Activated CD8-positive, alpha-beta T cell treated with anti-CD3 and anti-CD28 coated beads, Interleukin-2, amount 10 ng/mL, durations not matched to agents 7 days and 5 days (primary cell): ENCODE results near the gene BOC. TPM values are rescaled to one million over a fixed set of nuclear protein-coding genes. Genes with fewer than 3 reads are reported as not detected.

Experiments used
- ATAC-seq: fragments of 150-1000 bp; cut with Tn5 transposase; one replicate; pipeline ENCODE4 v1.10.0; 2021; ENCODE audit warnings: moderate library complexity
- CTCF ChIA-PET: fragments of 350-600 bp; sonication (Branson Sonifier 250); formaldehyde crosslinking; loops from one replicate; lab custom pipeline; 2021; ENCODE audit warnings: antibody characterized with exemption; lab: Charles Lee
- POLR2A ChIA-PET: fragments of 350-600 bp; sonication (Branson Sonifier 250); formaldehyde crosslinking; loops from one replicate; lab custom pipeline; 2021; ENCODE audit warnings: antibody characterized with exemption; lab: Charles Lee
- DNase-seq: peaks from one replicate; pipeline ENCODE4 v3.0.0-alpha.2; 2020
- H3K27ac Mint-ChIP-seq: one replicate; pipeline ENCODE4 v1.8.0; 2021; ENCODE audit warnings: mild to moderate bottlenecking, mixed read lengths
- H3K27me3 Mint-ChIP-seq: one replicate; pipeline ENCODE4 v1.8.0; 2021; ENCODE audit warnings: low read depth, mixed read lengths
- H3K36me3 Mint-ChIP-seq: one replicate; pipeline ENCODE4 v1.8.0; 2021; ENCODE audit warnings: low read depth, mixed read lengths
- H3K4me1 Mint-ChIP-seq: one replicate; pipeline ENCODE4 v1.8.0; 2021; ENCODE audit warnings: low read depth, mixed read lengths
- H3K4me3 Mint-ChIP-seq: one replicate; pipeline ENCODE4 v1.8.0; 2021; ENCODE audit warnings: mild to moderate bottlenecking, mixed read lengths
- H3K9me3 Mint-ChIP-seq: one replicate; pipeline ENCODE4 v1.8.0; 2022; ENCODE audit warnings: mixed read lengths; ENCODE audit not compliant: insufficient read depth
- total RNA-seq, 2 experiments: library from RNA; stranded (reverse); gene quantifications; one replicate each; pipeline ENCODE4 v1.2.3, GENCODE V29; 2021

The BOC gene
- total RNA-seq, 2 experiments from 2014 or later, result not detected

DNA sequence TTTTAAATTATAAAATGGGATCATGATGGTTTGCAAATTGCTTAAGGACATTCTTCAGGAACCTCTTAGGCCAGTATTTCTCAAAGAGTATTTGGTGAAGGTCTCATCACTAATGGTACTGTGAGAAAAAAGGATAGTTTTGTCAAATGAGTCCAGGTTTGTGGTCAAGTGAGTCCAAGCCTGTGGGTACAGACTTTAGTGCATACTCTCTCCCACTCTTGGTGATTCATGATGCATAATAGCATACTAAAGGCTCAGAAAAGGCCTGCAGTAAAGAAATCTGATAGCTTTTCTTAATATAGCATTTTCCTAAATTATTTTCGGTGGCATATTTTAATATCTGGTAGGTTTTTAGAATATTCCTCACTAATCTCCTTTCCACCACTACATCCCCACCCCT is 20.0 kb downstream of the BOC start:
- CTCF ChIA-PET, result interaction anchor here (1.0 kb wide), 1 partner anchor 122 kb away, joined by 3 read pairs; no protein-coding TSS in a partner anchor
- ATAC-seq (no peak), DNase-seq (no peak)
- Mint-ChIP-seq H3K36me3 (no peaks in the 10 kb centered on the region), H3K27me3 (peaks cover 24% of the 10 kb centered on the region), H3K4me3 (no peak overlapping the region), H3K27ac (no peak overlapping the region), H3K9me3 (no peaks in the 10 kb centered on the region), H3K4me1 (no peaks in the 10 kb centered on the region)
- POLR2A ChIA-PET, result no interaction called here

DNA sequence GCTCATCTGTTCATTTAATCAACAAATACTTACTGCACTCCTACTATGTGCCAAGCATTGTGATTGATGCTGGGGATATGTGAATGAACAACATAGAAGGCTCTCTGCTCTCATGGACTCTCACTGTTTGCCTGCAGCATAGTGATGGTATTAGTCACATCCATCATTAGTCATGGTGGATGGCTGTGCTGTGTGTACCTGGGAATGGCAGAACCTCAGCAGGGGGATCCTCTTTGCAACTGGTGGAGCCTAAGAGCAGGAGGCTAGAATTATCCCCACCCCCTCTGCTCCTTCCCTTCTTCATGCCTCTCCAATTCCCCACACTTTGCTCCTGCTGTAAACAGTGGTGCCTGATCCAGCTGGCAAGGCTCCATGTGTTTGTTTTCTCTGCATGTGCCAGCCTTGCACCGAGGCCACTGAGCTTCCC is 20.5 kb downstream of the BOC start:
- ATAC-seq (no peak), DNase-seq (no peak)
- Mint-ChIP-seq H3K4me1 (no peaks in the 10 kb centered on the region), H3K9me3 (no peaks in the 10 kb centered on the region), H3K27ac (no peak overlapping the region), H3K27me3 (peaks cover 22% of the 10 kb centered on the region), H3K4me3 (no peak overlapping the region), H3K36me3 (no peaks in the 10 kb centered on the region)
- ChIA-PET CTCF (interaction anchor here (1.0 kb wide), 1 partner anchor 122 kb away, joined by 3 read pairs; no protein-coding TSS in a partner anchor), POLR2A (no interaction called here)

DNA sequence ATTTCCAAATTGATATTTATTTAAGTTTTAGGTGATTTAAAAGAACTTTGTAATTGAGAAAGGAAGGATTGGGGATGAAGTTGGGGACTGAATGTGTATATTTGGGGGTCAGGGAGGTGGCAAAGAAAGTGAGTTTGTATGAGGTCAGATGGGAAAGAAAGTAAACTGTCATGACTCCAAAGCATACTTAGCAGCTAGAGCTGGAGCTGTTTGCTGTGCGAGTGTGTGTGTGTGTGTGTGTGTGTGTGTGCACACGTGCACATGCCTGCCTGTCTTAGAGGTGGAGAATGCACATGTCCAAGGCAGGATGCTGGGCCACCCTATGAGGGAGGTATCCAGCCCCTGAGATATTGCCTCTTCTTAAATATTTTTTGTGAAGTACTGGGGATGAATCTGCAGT is 21.0 kb downstream of the BOC start:
- Mint-ChIP-seq H3K27me3 (peaks cover 25% of the 10 kb centered on the region), H3K9me3 (no peaks in the 10 kb centered on the region), H3K36me3 (no peaks in the 10 kb centered on the region), H3K4me1 (no peaks in the 10 kb centered on the region), H3K4me3 (no peak overlapping the region), H3K27ac (no peak overlapping the region)
- ATAC-seq, result no peak
- ChIA-PET CTCF (no interaction called here), POLR2A (interaction anchor here (0.6 kb wide), 1 partner anchor 16 kb away, joined by 3 read pairs; no protein-coding TSS in a partner anchor)
- no peak for DNase-seq

DNA sequence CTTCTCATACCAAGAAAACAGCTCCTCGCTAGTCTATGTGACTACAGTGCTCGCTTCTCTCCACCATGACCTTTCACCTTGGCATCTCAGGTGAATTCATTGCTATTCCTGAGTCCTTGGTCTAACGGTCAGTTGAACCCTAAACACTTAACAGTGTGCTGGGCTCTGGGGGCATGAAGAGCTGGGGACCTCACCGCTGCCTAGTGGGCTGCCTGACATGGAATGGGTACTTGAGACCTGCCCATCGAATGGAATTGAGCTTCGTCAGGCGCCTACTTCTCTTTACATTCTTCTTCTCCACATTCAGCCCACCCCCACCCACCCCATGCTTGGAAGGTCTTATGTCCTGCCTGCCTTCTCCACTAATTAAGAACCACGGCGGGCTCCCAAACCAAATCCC is 22.1 kb downstream of the BOC start:
- Mint-ChIP-seq H3K27ac (no peak overlapping the region), H3K4me1 (no peaks in the 10 kb centered on the region), H3K36me3 (no peaks in the 10 kb centered on the region), H3K4me3 (no peak overlapping the region), H3K9me3 (no peaks in the 10 kb centered on the region), H3K27me3 (peaks cover 25% of the 10 kb centered on the region)
- CTCF ChIA-PET, result interaction anchor here (1.0 kb wide), 1 partner anchor 97 kb away, joined by 3 read pairs; no protein-coding TSS in a partner anchor
- POLR2A ChIA-PET, result no interaction called here
- no peak for ATAC-seq
- DNase-seq, result no peak

DNA sequence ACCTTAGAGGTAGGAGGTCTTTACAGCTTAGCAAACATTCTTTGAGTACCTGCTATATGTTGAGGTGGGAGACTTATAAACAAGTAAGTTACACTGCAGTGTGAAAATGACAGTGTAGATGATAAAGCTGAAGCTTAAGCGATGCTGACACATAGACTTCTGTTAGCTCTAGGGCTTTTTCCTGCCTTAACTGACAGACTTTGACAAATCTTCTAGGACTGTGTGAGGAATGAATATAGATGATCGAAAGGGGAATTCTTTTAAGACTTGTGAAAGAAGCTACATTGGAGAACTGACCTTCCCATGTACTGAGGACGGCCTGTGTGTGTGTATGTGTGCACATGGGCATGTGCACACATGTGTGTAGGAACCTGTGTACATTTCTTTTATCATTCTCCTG is 22.7 kb downstream of the BOC start:
- no peaks in the 10 kb centered on the region for H3K9me3 Mint-ChIP-seq
- no peak overlapping the region for H3K27ac Mint-ChIP-seq
- ChIA-PET CTCF (no interaction called here), POLR2A (no interaction called here)
- H3K4me3 Mint-ChIP-seq, result no peak overlapping the region
- no peak for DNase-seq
- H3K27me3 Mint-ChIP-seq, result peaks cover 29% of the 10 kb centered on the region
- ATAC-seq, result no peak
- H3K4me1 Mint-ChIP-seq, result no peaks in the 10 kb centered on the region
- H3K36me3 Mint-ChIP-seq, result no peaks in the 10 kb centered on the region

DNA sequence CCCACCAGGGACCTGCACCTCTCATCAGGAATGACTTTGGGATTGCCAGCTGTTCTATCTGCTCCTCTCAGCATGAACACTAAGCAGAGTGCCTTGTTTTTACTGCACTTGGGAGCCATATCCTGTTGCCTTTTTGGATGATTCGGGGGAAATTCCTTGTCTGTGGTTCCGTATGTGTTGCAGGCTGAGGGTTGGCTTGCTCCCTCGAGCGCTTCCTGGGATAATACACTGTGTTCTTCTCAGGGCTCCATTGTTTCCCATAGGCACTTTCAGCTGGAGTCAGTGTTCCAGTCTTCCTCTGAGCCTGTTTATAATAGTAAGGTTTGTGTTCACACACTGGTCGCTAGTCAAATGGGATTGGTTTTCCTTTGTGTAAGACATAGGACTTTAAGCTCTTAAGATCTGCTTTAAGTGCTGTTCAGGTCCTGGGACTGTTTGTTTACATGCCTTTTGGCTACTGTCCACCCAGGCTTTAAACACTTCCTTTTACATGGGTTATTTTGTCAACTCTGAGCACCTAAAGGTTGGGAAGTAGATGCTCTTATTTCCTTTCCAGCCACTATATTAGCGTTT is 23.4 kb downstream of the BOC start:
- POLR2A ChIA-PET, result no interaction called here

DNA sequence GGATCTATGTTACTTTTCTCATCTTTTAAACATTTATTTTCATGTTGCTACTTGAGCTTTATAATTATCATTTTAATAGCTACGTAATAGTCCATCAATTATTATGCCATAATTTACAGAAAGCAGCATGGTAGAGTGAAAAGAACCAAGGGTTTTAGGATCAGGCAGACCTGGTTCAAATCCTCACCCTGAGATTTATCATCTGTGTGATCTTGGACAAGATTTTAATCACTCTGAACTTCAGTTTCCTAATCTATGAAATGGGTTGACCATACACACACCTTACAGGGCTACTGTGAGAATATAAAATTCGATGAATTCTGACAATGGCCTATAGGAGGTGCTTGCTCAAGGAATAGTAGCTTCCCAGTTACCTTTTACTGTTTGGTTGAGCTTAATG is 27.1 kb downstream of the BOC start:
- no peaks in the 10 kb centered on the region for H3K36me3 Mint-ChIP-seq
- ChIA-PET CTCF (no interaction called here), POLR2A (no interaction called here)
- peaks cover 39% of the 10 kb centered on the region for H3K27me3 Mint-ChIP-seq
- no peak overlapping the region for H3K27ac Mint-ChIP-seq
- ATAC-seq (no peak), DNase-seq (no peak)
- no peak overlapping the region for H3K4me3 Mint-ChIP-seq
- no peaks in the 10 kb centered on the region for H3K9me3 Mint-ChIP-seq
- peaks cover 12% of the 10 kb centered on the region for H3K4me1 Mint-ChIP-seq

More for the DNA sequence above, 23.4 kb downstream of the BOC start:
- DNase-seq (no peak), ATAC-seq (no peak)
- Mint-ChIP-seq H3K4me3 (no peak overlapping the region), H3K4me1 (no peaks in the 10 kb centered on the region), H3K27ac (no peak overlapping the region), H3K27me3 (peaks cover 31% of the 10 kb centered on the region), H3K36me3 (no peaks in the 10 kb centered on the region), H3K9me3 (no peaks in the 10 kb centered on the region)
- CTCF ChIA-PET, result no interaction called here

DNA sequence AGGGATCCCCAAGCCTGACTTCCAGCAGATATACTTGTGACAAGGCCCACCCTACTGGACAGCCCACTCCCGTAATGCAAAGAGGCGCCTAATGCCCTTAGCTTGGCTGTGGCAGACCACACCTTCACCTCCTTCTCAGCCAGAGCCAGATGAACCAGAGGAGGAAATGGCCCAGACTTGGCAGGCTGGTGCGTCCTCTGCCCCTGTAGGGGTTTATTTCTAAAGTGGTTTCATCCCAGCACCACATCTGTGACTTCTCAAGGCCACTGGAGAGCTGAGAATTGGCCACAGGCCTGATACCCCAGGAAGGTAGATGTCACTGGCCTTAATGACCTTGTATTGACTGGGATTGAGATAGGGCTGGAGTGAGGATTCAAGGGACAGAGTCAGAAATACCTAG is 29.5 kb downstream of the BOC start:
- H3K27me3 Mint-ChIP-seq, result peaks cover 35% of the 10 kb centered on the region
- no peak overlapping the region for H3K27ac Mint-ChIP-seq
- CTCF ChIA-PET, result no interaction called here
- POLR2A ChIA-PET, result no interaction called here
- H3K4me3 Mint-ChIP-seq, result no peak overlapping the region
- ATAC-seq (no peak), DNase-seq (no peak)
- peaks cover 12% of the 10 kb centered on the region for H3K4me1 Mint-ChIP-seq
- H3K36me3 Mint-ChIP-seq, result no peaks in the 10 kb centered on the region
- no peaks in the 10 kb centered on the region for H3K9me3 Mint-ChIP-seq

DNA sequence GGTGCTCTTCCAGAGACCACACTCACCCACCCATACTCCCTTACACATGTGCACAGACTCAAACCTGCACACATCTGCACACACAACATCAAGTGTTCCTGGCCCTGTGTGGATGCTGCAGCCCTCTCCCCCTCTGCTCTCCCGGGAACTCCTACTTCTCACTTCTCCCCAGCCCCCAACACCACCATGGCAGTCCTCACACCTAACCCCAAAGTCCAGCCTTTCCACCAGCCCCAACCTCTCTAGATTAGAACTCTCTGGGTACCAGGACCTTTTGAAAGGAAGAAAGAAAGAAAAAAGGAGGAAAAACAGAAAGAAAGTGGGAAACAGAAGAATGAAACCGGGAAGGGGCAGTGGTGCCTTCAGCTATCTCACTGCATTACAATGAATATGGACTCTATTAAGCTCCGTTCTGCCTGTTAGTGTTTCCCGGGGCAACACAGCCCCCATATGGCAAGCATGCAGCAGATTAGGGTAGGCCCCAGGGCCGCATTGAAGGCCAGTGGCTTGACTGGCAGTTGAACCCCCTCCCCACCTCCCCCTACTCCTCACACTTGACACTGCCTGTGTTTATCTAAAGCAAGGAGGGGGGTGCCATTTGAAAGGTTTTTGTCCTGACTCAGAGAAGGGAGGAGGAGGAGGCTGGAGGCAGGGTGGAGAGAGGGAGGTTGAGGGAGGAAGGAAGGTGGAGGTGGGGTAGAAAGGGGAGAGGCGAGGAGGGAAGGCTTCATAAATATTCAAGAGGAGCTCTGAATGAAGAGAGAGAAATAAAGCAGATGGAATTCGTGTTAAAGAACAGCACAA is 30.1 kb downstream of the BOC start:
- ChIA-PET CTCF (interaction anchor here (1.6 kb wide), 1 partner anchor 47 kb away, joined by 3 read pairs; no protein-coding TSS in a partner anchor), POLR2A (no interaction called here)
- DNase-seq, result no peak
- no peak for ATAC-seq
- Mint-ChIP-seq H3K36me3 (no peaks in the 10 kb centered on the region), H3K4me3 (no peak overlapping the region), H3K4me1 (peaks cover 12% of the 10 kb centered on the region), H3K27me3 (peaks cover 35% of the 10 kb centered on the region), H3K27ac (no peak overlapping the region), H3K9me3 (no peaks in the 10 kb centered on the region)

DNA sequence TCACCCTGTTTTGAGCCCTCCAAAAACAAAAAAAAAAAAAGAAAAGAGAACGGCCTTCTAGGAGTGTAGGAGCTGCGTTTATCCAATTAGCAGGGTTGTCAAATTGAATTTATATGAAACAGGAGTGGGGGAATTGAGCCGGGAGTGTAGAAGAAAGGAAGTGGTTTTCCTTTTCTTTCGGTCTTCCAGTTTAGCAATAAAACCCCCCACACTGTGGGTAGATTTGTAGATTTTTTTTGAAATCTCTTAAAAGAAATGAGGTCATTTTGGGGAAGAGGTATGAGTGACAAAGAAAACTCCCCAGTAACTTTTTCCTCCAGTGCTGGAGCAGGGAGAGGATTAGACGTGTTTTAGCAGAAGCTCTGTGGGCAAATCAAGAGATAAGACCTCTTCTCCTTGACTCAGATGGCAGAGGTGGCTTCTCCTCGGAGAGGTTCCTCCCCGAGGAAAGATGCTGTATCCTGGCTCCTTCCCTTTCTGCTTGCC is 30.8 kb downstream of the BOC start:
- H3K27me3 Mint-ChIP-seq, result peaks cover 36% of the 10 kb centered on the region
- ATAC-seq, result no peak
- DNase-seq, result no peak
- no peak overlapping the region for H3K4me3 Mint-ChIP-seq
- CTCF ChIA-PET, result interaction anchor here (1.6 kb wide), 1 partner anchor 46 kb away, joined by 3 read pairs; no protein-coding TSS in a partner anchor
- H3K36me3 Mint-ChIP-seq, result no peaks in the 10 kb centered on the region
- no peak overlapping the region for H3K27ac Mint-ChIP-seq
- POLR2A ChIA-PET, result no interaction called here
- peaks cover 12% of the 10 kb centered on the region for H3K4me1 Mint-ChIP-seq
- H3K9me3 Mint-ChIP-seq, result no peaks in the 10 kb centered on the region

DNA sequence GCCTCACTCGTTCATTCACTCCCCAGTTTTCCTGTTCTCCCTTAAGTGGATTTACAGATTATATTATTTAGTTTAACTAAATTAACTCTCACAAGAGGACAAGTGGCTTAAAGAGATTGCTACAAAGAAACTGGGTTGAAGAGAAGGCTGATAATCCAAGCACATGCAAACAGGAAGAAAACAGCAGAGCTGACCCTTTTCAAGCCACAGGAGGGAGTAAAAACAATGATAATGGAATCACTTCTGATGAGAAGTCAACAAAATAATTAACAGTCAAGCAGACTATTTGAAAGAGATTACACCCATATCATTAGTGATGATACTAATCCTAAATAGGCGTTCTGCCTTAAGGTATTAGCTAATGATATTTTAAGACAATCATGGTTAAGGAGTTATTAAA is 31.7 kb downstream of the BOC start:
- CTCF ChIA-PET, result interaction anchor here (1.5 to 1.6 kb wide), 2 partner anchors 13 to 45 kb away, joined by 3 read pairs; no protein-coding TSS in a partner anchor
- no peak overlapping the region for H3K27ac Mint-ChIP-seq
- no peaks in the 10 kb centered on the region for H3K36me3 Mint-ChIP-seq
- DNase-seq, result no peak
- no peaks in the 10 kb centered on the region for H3K9me3 Mint-ChIP-seq
- no peak overlapping the region for H3K4me3 Mint-ChIP-seq
- H3K27me3 Mint-ChIP-seq, result peaks cover 33% of the 10 kb centered on the region
- no peak for ATAC-seq
- POLR2A ChIA-PET, result no interaction called here
- H3K4me1 Mint-ChIP-seq, result peaks cover 14% of the 10 kb centered on the region

DNA sequence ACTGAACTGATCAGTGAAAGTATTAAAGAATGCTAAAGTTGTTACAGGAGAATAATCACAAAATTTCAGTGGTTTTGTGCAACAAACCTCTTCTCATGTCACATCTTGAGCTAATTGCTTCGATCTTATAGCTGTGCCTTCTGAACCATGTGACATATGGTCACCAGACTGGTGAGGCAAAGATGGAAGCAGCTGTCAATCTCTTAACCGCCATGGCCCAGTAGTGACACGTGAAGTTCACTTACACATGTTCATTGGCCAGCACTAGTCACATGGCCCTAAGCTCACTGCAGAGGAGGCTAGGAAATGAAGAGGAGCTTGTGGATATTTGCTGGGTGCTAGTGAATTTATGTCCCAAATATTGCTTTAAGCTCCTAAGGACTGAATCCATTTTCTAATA is 32.5 kb downstream of the BOC start:
- H3K9me3 Mint-ChIP-seq, result no peaks in the 10 kb centered on the region
- POLR2A ChIA-PET, result no interaction called here
- peaks cover 14% of the 10 kb centered on the region for H3K4me1 Mint-ChIP-seq
- H3K27ac Mint-ChIP-seq, result no peak overlapping the region
- peaks cover 33% of the 10 kb centered on the region for H3K27me3 Mint-ChIP-seq
- H3K36me3 Mint-ChIP-seq, result no peaks in the 10 kb centered on the region
- ATAC-seq (no peak), DNase-seq (no peak)
- no peak overlapping the region for H3K4me3 Mint-ChIP-seq
- CTCF ChIA-PET, result interaction anchor here (0.8 to 1.5 kb wide), 3 partner anchors 12 to 59 kb away, joined by 3 read pairs; no protein-coding TSS in a partner anchor
